Measurements from ENCODE around the gene MYO16. TPM values are rescaled to one million over a fixed set of nuclear protein-coding genes. Genes with fewer than 3 reads are reported as not detected.

Gene MYO16
- total and polyA plus RNA-seq, 2 experiments from 2014 or later, result 0.13 to 0.23 TPM

DNA sequence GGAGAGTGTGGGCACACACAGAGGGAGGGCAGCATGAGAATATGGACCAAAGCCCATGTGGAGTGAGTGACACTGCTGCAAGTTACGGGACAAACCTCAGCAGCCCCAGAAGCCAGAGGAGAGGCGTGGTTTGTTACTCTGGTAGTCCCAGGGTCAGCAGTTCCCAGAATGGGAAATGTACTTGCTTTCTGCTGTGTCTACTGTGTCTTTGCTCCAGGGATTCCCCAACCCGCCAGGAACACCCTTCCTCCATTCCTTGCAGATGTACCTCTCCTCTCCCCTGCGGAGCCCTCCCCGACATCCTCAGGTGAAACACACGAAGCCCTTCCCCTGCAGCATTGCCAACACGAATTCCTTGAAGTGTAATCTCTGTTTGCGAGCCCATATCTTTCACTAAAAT lies 47.2 kb downstream of the MYO16 start:
- TF ChIP-seq EZH2 (IDR thresholded peaks at IDR 0.05; ENCODE audit: borderline replicate concordance) (no peak), EZH2phosphoT487 (IDR thresholded peaks at IDR 0.05; ENCODE audit: low read depth, severe bottlenecking, unreplicated experiment) (no peak)
- TF ChIP-seq, protein P1, sequence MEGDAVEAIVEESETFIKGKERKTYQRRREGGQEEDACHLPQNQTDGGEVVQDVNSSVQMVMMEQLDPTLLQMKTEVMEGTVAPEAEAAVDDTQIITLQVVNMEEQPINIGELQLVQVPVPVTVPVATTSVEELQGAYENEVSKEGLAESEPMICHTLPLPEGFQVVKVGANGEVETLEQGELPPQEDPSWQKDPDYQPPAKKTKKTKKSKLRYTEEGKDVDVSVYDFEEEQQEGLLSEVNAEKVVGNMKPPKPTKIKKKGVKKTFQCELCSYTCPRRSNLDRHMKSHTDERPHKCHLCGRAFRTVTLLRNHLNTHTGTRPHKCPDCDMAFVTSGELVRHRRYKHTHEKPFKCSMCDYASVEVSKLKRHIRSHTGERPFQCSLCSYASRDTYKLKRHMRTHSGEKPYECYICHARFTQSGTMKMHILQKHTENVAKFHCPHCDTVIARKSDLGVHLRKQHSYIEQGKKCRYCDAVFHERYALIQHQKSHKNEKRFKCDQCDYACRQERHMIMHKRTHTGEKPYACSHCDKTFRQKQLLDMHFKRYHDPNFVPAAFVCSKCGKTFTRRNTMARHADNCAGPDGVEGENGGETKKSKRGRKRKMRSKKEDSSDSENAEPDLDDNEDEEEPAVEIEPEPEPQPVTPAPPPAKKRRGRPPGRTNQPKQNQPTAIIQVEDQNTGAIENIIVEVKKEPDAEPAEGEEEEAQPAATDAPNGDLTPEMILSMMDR (IDR thresholded peaks at IDR 0.05; ENCODE audit: poor library complexity), result no peak
- Histone ChIP-seq H3K36me3 (replicated peaks; ENCODE audit: insufficient read depth, low read depth) (no peaks in the 10 kb centered on the region), H3K27ac (no peak overlapping the region), H3K9me3 (ENCODE audit: low read depth) (no peaks in the 10 kb centered on the region), H2AFZ (no peak overlapping the region), H4K20me1 (ENCODE audit: insufficient read depth, poor library complexity, severe bottlenecking) (no peaks in the 10 kb centered on the region), H3K4me2 (no peak overlapping the region), H3K9me2 (replicated peaks; ENCODE audit: insufficient read depth) (no peaks in the 10 kb centered on the region), H3K27me3 (no peaks in the 10 kb centered on the region), H3K4me1 (ENCODE audit: insufficient read depth) (no peaks in the 10 kb centered on the region), H3K79me2 (no peaks in the 10 kb centered on the region), H3K4me3 (no peak overlapping the region)
- no peak for DNase-seq (ENCODE audit: low spot score)
- WGBS (ENCODE audit: low lambda C conversion rate, missing lambda C conversion rate), result 68% methylated on average over 8 of the region's 8 CpGs

DNA sequence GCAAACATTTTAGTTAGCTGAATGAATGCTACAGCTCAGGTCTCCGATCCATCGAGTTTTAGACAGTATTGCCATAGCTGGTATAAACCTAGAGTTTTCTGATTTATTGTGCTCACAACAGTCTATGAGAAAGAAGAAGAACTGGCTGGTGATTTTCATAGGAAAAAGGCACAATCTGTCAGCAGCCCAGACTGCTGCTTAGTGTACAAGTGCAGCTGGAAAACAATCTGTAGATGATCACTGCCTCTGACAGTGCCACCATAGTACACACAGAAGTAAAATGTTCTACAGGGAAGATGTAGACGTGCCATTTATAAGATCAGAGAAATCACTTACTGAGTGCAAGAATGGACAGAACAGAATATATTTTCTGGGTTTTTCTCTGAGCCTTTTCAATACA lies 48.4 kb downstream of the MYO16 start:
- H3K9me3 ChIP-seq (ENCODE audit: low read depth), result no peaks in the 10 kb centered on the region
- no peaks in the 10 kb centered on the region for H3K27me3 ChIP-seq
- H2AFZ ChIP-seq, result no peak overlapping the region
- no peak overlapping the region for H3K4me3 ChIP-seq
- H3K36me3 ChIP-seq (replicated peaks; ENCODE audit: insufficient read depth, low read depth), result no peaks in the 10 kb centered on the region
- no peak for DNase-seq (ENCODE audit: low spot score)
- TF ChIP-seq EZH2 (IDR thresholded peaks at IDR 0.05; ENCODE audit: borderline replicate concordance) (no peak), EZH2phosphoT487 (IDR thresholded peaks at IDR 0.05; ENCODE audit: low read depth, severe bottlenecking, unreplicated experiment) (no peak)
- TF ChIP-seq, protein P1 (IDR thresholded peaks at IDR 0.05; ENCODE audit: poor library complexity), result no peak
- H3K4me2 ChIP-seq, result no peak overlapping the region
- H3K79me2 ChIP-seq, result no peaks in the 10 kb centered on the region
- no peak overlapping the region for H3K27ac ChIP-seq
- H3K4me1 ChIP-seq (ENCODE audit: insufficient read depth), result no peaks in the 10 kb centered on the region
- WGBS (ENCODE audit: low lambda C conversion rate, missing lambda C conversion rate), result 92% methylated on average over 3 of the region's 3 CpGs
- no peaks in the 10 kb centered on the region for H4K20me1 ChIP-seq (ENCODE audit: insufficient read depth, poor library complexity, severe bottlenecking)
- H3K9me2 ChIP-seq (replicated peaks; ENCODE audit: insufficient read depth), result no peaks in the 10 kb centered on the region

DNA sequence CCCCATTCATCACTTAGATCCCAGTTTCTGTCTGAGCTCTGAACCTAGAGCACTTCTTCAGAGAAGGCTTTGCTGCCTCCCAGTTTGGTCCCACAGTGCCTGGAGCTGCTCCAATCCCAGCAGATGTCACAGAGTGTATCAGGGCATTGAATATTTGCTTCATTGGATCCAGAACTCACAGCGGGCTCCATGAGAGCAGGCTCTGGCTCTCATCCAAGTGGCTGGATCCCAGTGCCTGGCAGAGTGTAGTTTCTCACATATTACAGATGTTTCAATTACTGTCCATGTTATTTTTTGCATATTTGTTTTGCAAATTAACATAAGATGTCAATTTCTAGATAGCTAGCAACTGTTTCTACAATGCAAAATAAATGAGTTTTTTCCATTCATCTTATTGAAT lies 50.6 kb downstream of the MYO16 start:
- 63% methylated on average over 1 of the region's 1 CpG for WGBS (ENCODE audit: low lambda C conversion rate, missing lambda C conversion rate)

More for the DNA sequence above, 50.6 kb downstream of the MYO16 start:
- TF ChIP-seq EZH2phosphoT487 (IDR thresholded peaks at IDR 0.05; ENCODE audit: low read depth, severe bottlenecking, unreplicated experiment) (no peak), EZH2 (IDR thresholded peaks at IDR 0.05; ENCODE audit: borderline replicate concordance) (no peak)
- TF ChIP-seq, protein P1 (IDR thresholded peaks at IDR 0.05; ENCODE audit: poor library complexity), result no peak
- H3K27me3 ChIP-seq, result no peaks in the 10 kb centered on the region
- H4K20me1 ChIP-seq (ENCODE audit: insufficient read depth, poor library complexity, severe bottlenecking), result no peaks in the 10 kb centered on the region
- no peaks in the 10 kb centered on the region for H3K4me1 ChIP-seq (ENCODE audit: insufficient read depth)
- H3K4me3 ChIP-seq, result no peak overlapping the region
- H3K9me3 ChIP-seq (ENCODE audit: low read depth), result no peaks in the 10 kb centered on the region
- DNase-seq (ENCODE audit: low spot score), result no peak
- H3K27ac ChIP-seq, result no peak overlapping the region
- no peaks in the 10 kb centered on the region for H3K36me3 ChIP-seq (replicated peaks; ENCODE audit: insufficient read depth, low read depth)
- H3K4me2 ChIP-seq, result no peak overlapping the region
- H3K9me2 ChIP-seq (replicated peaks; ENCODE audit: insufficient read depth), result no peaks in the 10 kb centered on the region
- no peak overlapping the region for H2AFZ ChIP-seq
- H3K79me2 ChIP-seq, result no peaks in the 10 kb centered on the region

All from hepatocyte (in vitro differentiated cells).